Epithelial cell of proximal tubule (primary cell): ENCODE measurements around the gene WDR18. TPM values are rescaled to one million over a fixed set of nuclear protein-coding genes. Genes with fewer than 3 reads are reported as not detected.
A peak's percentile ranks its signal among the peaks of the same experiment; 100 is the strongest.

Source experiments
- DNase-seq: peaks from one replicate; pipeline ENCODE4 v3.0.0-alpha.2; 2011; ENCODE audit warnings: low read depth
- H3K4me3 ChIP-seq: 2 replicates; pipeline ENCODE4 v1.5.1; 2011; ENCODE audit warnings: low read depth, mild to moderate bottlenecking, low read length
- CTCF ChIP-seq: conservative IDR thresholded peaks from 2 replicates; pipeline ENCODE4 v1.5.1; 2012; ENCODE audit warnings: low read depth, mild to moderate bottlenecking, low read length
- total RNA-seq: library from RNA; depleted of rRNA; stranded (reverse); fragments of >200 nt; gene quantifications from 2 replicates; pipeline ENCODE4 v1.2.3, GENCODE V29; 2015

Gene WDR18
- total RNA-seq, 1 donor from 2014 or later: 71.0 TPM

- no peak for TF ChIP-seq CTCF
- peak within 1 kb of the TSS; percentile 97 for H3K4me3 ChIP-seq
- no peak for DNase-seq
Observed at GRCh38 chr19:1025960-1026782, 42.0 kb downstream of the WDR18 start, which contains the start of gene CNN2. Gene CNN2, plus strand, starts transcription at chr19:1026608. Its CDS starts 54 bp downstream, at chr19:1026662.

DNA sequence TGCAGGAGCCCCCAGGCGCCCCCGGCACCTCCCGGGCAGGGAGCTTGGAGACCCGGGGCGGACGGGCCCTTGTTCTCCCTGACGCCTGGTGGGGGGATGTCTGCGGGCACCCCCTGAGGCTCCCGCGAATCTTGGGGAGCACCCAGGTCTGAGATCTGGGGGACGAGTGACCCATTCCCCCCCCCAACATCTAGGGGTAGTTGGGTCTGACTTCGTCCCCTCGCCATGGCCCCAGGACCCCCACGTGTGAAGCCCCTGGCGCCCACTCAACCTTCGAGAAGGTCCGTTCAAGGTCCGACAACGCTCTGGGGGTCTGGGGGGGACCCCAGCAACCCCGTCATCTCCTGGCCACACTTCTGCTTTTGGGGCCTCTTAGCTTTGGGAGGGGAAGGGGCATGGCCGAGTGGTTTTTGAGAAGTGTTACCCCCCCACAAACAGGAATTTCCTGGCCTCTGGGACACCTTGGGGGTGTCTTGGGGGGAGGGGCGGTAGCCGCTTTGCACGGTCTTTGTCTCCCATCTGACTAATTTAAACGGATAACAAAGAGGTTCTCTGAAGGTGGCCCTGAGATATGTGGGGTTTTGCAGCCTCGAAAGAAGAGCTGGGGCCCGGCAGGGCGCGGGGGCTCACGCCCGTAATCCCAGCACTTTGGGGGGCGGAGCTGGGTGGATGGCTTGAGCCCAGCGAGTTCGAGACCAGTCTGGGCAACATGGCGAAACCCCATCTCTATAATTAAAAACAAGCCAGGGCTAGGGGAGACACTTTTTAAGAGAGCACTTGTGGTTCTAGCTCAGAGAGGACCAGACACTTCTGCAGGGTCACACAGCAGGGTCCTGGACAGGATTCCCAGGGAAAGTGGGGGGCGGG is 42.9 kb downstream of the WDR18 start:
- H3K4me3 ChIP-seq: peak overlapping the region; percentile 97
- TF ChIP-seq CTCF: no peak
- no peak for DNase-seq

- DNase-seq: no peak
- TF ChIP-seq CTCF: no peak
- H3K4me3 ChIP-seq: peak overlapping the region; percentile 97
Observed at GRCh38 chr19:1027650-1028061, 43.5 kb downstream of the WDR18 start.

- peak overlapping the region; percentile 97 for H3K4me3 ChIP-seq
- no peak for TF ChIP-seq CTCF
- no peak for DNase-seq
Observed at GRCh38 chr19:1028062-1028926, 44.1 kb downstream of the WDR18 start.

DNA sequence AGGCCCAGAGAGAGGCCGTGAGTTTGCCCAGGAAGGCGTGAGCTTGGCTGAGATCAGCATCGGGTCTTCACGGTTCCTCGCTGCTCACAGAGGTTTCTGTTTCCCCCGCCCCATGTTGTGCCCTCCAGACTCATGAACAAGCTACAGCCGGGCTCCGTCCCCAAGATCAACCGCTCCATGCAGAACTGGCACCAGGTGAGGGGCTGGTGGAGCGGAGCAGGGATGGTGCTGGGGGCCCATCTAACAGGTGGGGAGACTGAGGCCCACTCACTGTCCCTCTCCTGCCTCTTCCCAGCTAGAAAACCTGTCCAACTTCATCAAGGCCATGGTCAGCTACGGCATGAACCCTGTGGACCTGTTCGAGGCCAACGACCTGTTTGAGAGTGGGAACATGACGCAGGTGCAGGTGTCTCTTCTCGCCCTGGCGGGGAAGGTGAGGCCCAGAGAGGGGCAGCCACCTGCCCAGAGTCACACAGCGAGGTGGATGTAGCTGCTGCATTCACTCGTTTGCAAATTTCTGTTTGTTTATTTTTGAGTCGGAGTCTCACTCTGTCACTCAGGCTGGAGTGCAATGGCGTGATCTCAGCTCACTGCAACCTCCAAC is 48.2 kb downstream of the WDR18 start:
- TF ChIP-seq CTCF: no peak

GRCh38 chr19:1035998-1036621 is 52.0 kb downstream of the WDR18 start:
- no peak for DNase-seq
- no peak overlapping the region for H3K4me3 ChIP-seq
- no peak for TF ChIP-seq CTCF

More for the DNA sequence above, 48.2 kb downstream of the WDR18 start:
- H3K4me3 ChIP-seq: no peak overlapping the region
- DNase-seq: no peak
